Epidermal melanocyte (primary cell): ENCODE measurements around the gene PDGFD.

ENCODE experiments used
- DNase-seq: peaks from one replicate; pipeline ENCODE4 v3.0.0; 2011; ENCODE audit warnings: low spot score; ENCODE audit not compliant: insufficient read length

PDGFD gene

GRCh38 chr11:104094576-104094975, 69.4 kb downstream of the PDGFD start:
- no peak for DNase-seq

GRCh38 chr11:104093426-104094280, 70.3 kb downstream of the PDGFD start:
- DNase-seq, result no peak

GRCh38 chr11:104092744-104093143, 71.2 kb downstream of the PDGFD start:
- DNase-seq, result no peak

GRCh38 chr11:104091281-104092096, 72.5 kb downstream of the PDGFD start:
- no peak for DNase-seq

- peak; percentile 31 for DNase-seq
These were observed 73.2 kb downstream of the PDGFD start for GRCh38 chr11:104090767-104091166.

GRCh38 chr11:104089481-104089880, 74.5 kb downstream of the PDGFD start:
- DNase-seq, result no peak

GRCh38 chr11:104086621-104087020, 77.3 kb downstream of the PDGFD start:
- DNase-seq, result no peak

- no peak for DNase-seq
These were observed 85.0 kb downstream of the PDGFD start for GRCh38 chr11:104078995-104079394.

- no peak for DNase-seq
These were observed 85.7 kb downstream of the PDGFD start for GRCh38 chr11:104078245-104078644.

- DNase-seq, result no peak
These were observed 87.5 kb downstream of the PDGFD start for GRCh38 chr11:104076455-104076854.

- no peak for DNase-seq
These were observed 88.2 kb downstream of the PDGFD start for GRCh38 chr11:104075706-104076105.

- DNase-seq, result no peak
These were observed 88.9 kb downstream of the PDGFD start for GRCh38 chr11:104075091-104075490.

- DNase-seq, result no peak
These were observed 89.8 kb downstream of the PDGFD start for GRCh38 chr11:104073950-104074705.

GRCh38 chr11:104067534-104067933, 96.4 kb downstream of the PDGFD start:
- DNase-seq, result no peak

- DNase-seq, result no peak
These were observed 99.8 kb downstream of the PDGFD start for GRCh38 chr11:104064034-104064630.

- DNase-seq, result no peak
These were observed 102.0 kb downstream of the PDGFD start for GRCh38 chr11:104061853-104062521.

GRCh38 chr11:104060820-104061219, 103.1 kb downstream of the PDGFD start:
- no peak for DNase-seq

- DNase-seq, result no peak
These were observed 103.7 kb downstream of the PDGFD start for GRCh38 chr11:104060004-104060794.

- DNase-seq, result no peak
These were observed 105.3 kb downstream of the PDGFD start for GRCh38 chr11:104058680-104059079.

GRCh38 chr11:104057908-104058307, 106.0 kb downstream of the PDGFD start:
- no peak for DNase-seq
